OCI-LY7 (cell line): Measurements from ENCODE around the gene MPEG1. TPM values are rescaled to one million over a fixed set of nuclear protein-coding genes. Genes with fewer than 3 reads are reported as not detected.

Experiments
- BruUV-seq: library from RNA; stranded (reverse); fragments of 400-500 nt; replicated peaks from 2 replicates; lab custom pipeline; 2021; lab: Mats Ljungman, UMichigan
- CTCF ChIA-PET: fragments of 300-600 bp; sonication (Branson Sonifier 250); formaldehyde crosslinking; loops from one replicate; lab custom pipeline; 2022; ENCODE audit warnings: antibody characterized with exemption; ENCODE audit not compliant: unreplicated experiment; lab: Charles Lee
- POLR2A ChIA-PET: fragments of 300-600 bp; sonication (Branson Sonifier 250); formaldehyde crosslinking; loops from one replicate; lab custom pipeline; 2022; ENCODE audit warnings: antibody characterized with exemption; lab: Charles Lee
- DNase-seq: peaks from one replicate; pipeline ENCODE4 v3.0.0-alpha.2; 2015; ENCODE audit warnings: low spot score
- H2AFZ ChIP-seq: fragments of 200-600 bp; sonication (generic), shearing (Covaris generic); 2 replicates; pipeline ENCODE4 v1.6.1; 2014; ENCODE audit warnings: mild to moderate bottlenecking, antibody characterized with exemption, low read length, moderate library complexity
- H3K27ac ChIP-seq: fragments of 200-600 bp; sonication (generic); 2 replicates; pipeline ENCODE4 v1.5.1; 2014; ENCODE audit warnings: mixed run types, low read depth, mild to moderate bottlenecking, moderate library complexity, low read length, inconsistent platforms; ENCODE audit not compliant: poor library complexity, severe bottlenecking
- H3K36me3 ChIP-seq: fragments of 200-600 bp; sonication (generic); 2 replicates; pipeline ENCODE4 v1.6.1; 2014; ENCODE audit warnings: mild to moderate bottlenecking, antibody characterized with exemption, low read length, moderate library complexity, mixed read lengths; ENCODE audit not compliant: insufficient read depth
- H3K4me1 ChIP-seq: fragments of 200-600 bp; sonication (generic); 2 replicates; pipeline ENCODE4 v1.5.1; 2014; ENCODE audit warnings: mild to moderate bottlenecking, low read length; ENCODE audit not compliant: insufficient read depth, poor library complexity, severe bottlenecking
- H3K4me2 ChIP-seq: fragments of 200-600 bp; sonication (generic); 2 replicates; pipeline ENCODE4 v1.6.1; 2014; ENCODE audit warnings: mild to moderate bottlenecking, low read length
- H3K4me3 ChIP-seq: fragments of 200-600 bp; sonication (generic); 2 replicates; pipeline ENCODE4 v1.5.1; 2014; ENCODE audit warnings: mild to moderate bottlenecking, low read depth, low read length; ENCODE audit not compliant: poor library complexity, severe bottlenecking
- H3K79me2 ChIP-seq: fragments of 200-600 bp; sonication (generic); 2 replicates; pipeline ENCODE4 v1.6.1; 2016; ENCODE audit warnings: low read depth, mild to moderate bottlenecking, low read length, moderate library complexity, mixed read lengths; ENCODE audit not compliant: insufficient read depth
- H3K9me2 ChIP-seq: fragments of 200-600 bp; sonication (generic); 2 replicates; pipeline ENCODE4 v1.6.1; 2016; ENCODE audit warnings: mild to moderate bottlenecking, low read length, mixed read lengths; ENCODE audit not compliant: insufficient read depth
- H3K9me3 ChIP-seq: fragments of 200-600 bp; sonication (generic); 2 replicates; pipeline ENCODE4 v1.6.1; 2014; ENCODE audit warnings: mild to moderate bottlenecking, mixed run types, low read length, mixed read lengths
- H4K20me1 ChIP-seq: fragments of 200-600 bp; sonication (generic); 2 replicates; pipeline ENCODE4 v1.6.1; 2014; ENCODE audit warnings: mild to moderate bottlenecking, antibody characterized with exemption, low read length, moderate library complexity, mixed read lengths; ENCODE audit not compliant: insufficient read depth
- EZH2phosphoT487 ChIP-seq: fragments of 200-600 bp; sonication (generic); IDR thresholded peaks from 2 replicates; pipeline ENCODE4 v1.6.1; 2018; ENCODE audit warnings: low read depth, borderline replicate concordance, mild to moderate bottlenecking, mixed run types, antibody characterized with exemption, low read length, moderate library complexity, mixed read lengths
- intact Hi-C: fragments of 100-400 bp; cut with micrococcal nuclease; formaldehyde crosslinking; loops from one replicate; pipeline ENCODE4 v1.10.0; 2022; ENCODE audit not compliant: unreplicated experiment
- total RNA-seq, 2 experiments: library from RNA; depleted of rRNA in 1 of 2; stranded (reverse); fragments of >200 nt in 1 of 2; shearing (Covaris generic) in 1 of 2; gene quantifications; 2 replicates each; pipeline ENCODE4 v1.2.3, GENCODE V29; 2014 to 2022
- TF ChIP-seq, protein P1 (sequence below): fragments of 200-600 bp; sonication (generic); conservative IDR thresholded peaks from 2 replicates; pipeline ENCODE4 v1.5.1; 2014; ENCODE audit warnings: mild to moderate bottlenecking, antibody characterized with exemption, low read length, moderate library complexity, mixed read lengths

MPEG1 gene
- total RNA-seq, 2 experiments from 2014 or later, result 0.06 to 12.4 TPM

DNA sequence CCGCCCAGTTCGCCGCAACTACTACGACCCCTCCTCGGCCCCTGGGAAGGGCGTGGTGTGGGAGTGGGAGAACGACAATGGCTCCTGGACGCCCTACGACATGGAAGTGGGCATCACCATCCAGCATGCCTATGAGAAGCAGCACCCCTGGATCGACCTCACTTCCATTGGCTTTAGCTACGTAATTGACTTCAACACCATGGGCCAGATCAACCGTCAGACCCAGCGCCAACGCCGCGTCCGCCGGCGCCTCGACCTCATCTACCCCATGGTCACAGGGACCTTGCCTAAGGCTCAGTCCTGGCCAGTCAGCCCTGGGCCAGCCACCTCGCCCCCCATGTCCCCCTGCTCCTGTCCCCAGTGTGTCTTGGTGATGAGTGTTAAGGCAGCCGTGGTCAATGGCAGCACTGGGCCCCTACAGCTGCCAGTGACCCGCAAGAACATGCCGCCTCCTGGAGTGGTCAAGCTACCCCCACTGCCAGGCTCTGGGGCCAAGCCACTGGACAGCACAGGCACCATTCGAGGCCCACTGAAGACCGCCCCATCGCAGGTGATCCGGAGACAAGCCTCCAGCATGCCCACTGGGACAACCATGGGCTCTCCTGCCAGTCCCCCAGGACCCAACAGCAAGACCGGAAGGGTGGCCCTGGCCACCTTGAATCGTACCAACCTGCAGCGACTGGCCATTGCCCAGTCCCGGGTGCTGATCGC lies 30.8 kb downstream of the MPEG1 start:
- intact Hi-C loops, result no loop called here

DNA sequence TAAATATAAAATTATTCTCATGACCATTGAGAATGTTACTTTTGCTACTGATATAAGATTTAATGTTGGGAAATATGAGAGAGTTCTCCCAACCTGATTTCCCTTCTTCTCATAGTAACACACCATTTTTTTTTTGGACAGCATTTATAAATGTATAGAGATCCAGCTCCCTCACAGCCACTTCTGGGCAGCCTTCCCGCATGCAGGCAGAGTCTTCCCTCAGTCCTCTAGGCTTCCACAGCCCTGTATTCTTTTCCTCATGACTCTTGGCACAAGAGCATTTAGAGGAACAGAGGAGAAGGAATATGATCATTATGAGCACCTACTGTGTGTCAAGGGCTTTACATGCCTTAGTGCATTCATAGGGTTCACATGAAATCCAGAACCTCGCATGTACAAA lies 31.8 kb downstream of the MPEG1 start:
- no peak overlapping the region for H3K4me3 ChIP-seq
- H3K79me2 ChIP-seq, result no peaks in the 10 kb centered on the region
- no peaks in the 10 kb centered on the region for H4K20me1 ChIP-seq
- intact Hi-C loops, result no loop called here
- CTCF ChIA-PET, result no interaction called here
- H3K36me3 ChIP-seq, result no peaks in the 10 kb centered on the region; the same call in 1 of the 2 replicates
- peaks cover 13% of the 10 kb centered on the region for H3K4me1 ChIP-seq
- H3K9me3 ChIP-seq, result 0 out of 2 replicates have a peak, but pooled peaks cover 9% of the 10 kb centered on the region
- BruUV-seq, result no TSS peak
- H3K27ac ChIP-seq, result no peak overlapping the region
- no peak for TF ChIP-seq EZH2phosphoT487
- TF ChIP-seq, protein P1, sequence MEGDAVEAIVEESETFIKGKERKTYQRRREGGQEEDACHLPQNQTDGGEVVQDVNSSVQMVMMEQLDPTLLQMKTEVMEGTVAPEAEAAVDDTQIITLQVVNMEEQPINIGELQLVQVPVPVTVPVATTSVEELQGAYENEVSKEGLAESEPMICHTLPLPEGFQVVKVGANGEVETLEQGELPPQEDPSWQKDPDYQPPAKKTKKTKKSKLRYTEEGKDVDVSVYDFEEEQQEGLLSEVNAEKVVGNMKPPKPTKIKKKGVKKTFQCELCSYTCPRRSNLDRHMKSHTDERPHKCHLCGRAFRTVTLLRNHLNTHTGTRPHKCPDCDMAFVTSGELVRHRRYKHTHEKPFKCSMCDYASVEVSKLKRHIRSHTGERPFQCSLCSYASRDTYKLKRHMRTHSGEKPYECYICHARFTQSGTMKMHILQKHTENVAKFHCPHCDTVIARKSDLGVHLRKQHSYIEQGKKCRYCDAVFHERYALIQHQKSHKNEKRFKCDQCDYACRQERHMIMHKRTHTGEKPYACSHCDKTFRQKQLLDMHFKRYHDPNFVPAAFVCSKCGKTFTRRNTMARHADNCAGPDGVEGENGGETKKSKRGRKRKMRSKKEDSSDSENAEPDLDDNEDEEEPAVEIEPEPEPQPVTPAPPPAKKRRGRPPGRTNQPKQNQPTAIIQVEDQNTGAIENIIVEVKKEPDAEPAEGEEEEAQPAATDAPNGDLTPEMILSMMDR, result no peak
- no peaks in the 10 kb centered on the region for H3K9me2 ChIP-seq
- no peak overlapping the region for H2AFZ ChIP-seq
- H3K4me2 ChIP-seq, result no peak overlapping the region
- DNase-seq, result no peak
- POLR2A ChIA-PET, result no interaction called here

More for the DNA sequence above, 30.8 kb downstream of the MPEG1 start:
- ChIA-PET POLR2A (interaction anchor here (0.7 kb wide), 1 partner anchor 21 kb away, joined by 4 read pairs; no protein-coding TSS in a partner anchor), CTCF (no interaction called here)
- DNase-seq, result no peak
- TF ChIP-seq EZH2phosphoT487, result no peak
- TF ChIP-seq, protein P1, result no peak
- BruUV-seq, result no TSS peak
- Histone ChIP-seq H3K9me2 (no peaks in the 10 kb centered on the region), H4K20me1 (no peaks in the 10 kb centered on the region), H3K4me1 (peaks cover 13% of the 10 kb centered on the region), H3K9me3 (0 out of 2 replicates have a peak, but pooled peaks cover 9% of the 10 kb centered on the region), H3K27ac (no peak overlapping the region), H2AFZ (no peak overlapping the region), H3K4me3 (no peak overlapping the region), H3K36me3 (no peaks in the 10 kb centered on the region; the same call in 1 of the 2 replicates), H3K79me2 (no peaks in the 10 kb centered on the region), H3K4me2 (no peak overlapping the region)
